Pancreas (tissue), 10 donors: ENCODE data around the gene ZNF330. TPM values are rescaled to one million over a fixed set of nuclear protein-coding genes. Genes with fewer than 3 reads are reported as not detected.

ENCODE experiments used
- ATAC-seq, 4 donors: fragments of 200-7000 bp; cut with Tn5 transposase; one replicate each; pipeline versions ENCODE4 v1.8.0 to v1.9.1; 2020; ENCODE audit warnings: mild to moderate bottlenecking in 4 of 4, moderate library complexity in 4 of 4
- DNase-seq, 6 donors: peaks; one replicate each; pipeline ENCODE4 v3.0.0-alpha.2; 2020
- FAIRE-seq: peaks from 2 replicates; lab custom pipeline; 2012; peaks lifted over from hg19 to GRCh38; lab: Jason Lieb, UNC
- H3K27ac ChIP-seq, 4 donors: fragments of 200-600 bp; sonication (generic); 1 replicate in 3 of 4; 2 replicates in 1 of 4; pipeline versions ENCODE4 v1.5.0 to v1.8.0; 2020
- H3K27me3 ChIP-seq, 4 donors: fragments of 200-600 bp; one replicate each; pipeline ENCODE4 v1.8.0; 2021
- H3K36me3 ChIP-seq, 3 donors: fragments of 200-600 bp; sonication (generic) in 1 of 3; one replicate each; pipeline versions ENCODE4 v1.5.0 to v1.8.0; 2020 to 2021
- H3K4me1 ChIP-seq, 3 donors: fragments of 200-600 bp; one replicate each; pipeline ENCODE4 v1.8.0; 2021
- H3K4me3 ChIP-seq, 4 donors: fragments of 200-600 bp; sonication (generic) in 2 of 4; one replicate each; pipeline versions ENCODE4 v1.5.0 to v1.8.0; 2020 to 2021
- H3K9me3 ChIP-seq, 4 donors: fragments of 200-600 bp; one replicate each; pipeline ENCODE4 v1.8.0; 2021
- WGBS, 2 donors: extraction: QIAGEN DNeasy Blood & Tissue Kit; methylation state at CpG; one replicate each; pipeline ENCODE4 v1.1.7; 2013; 5-methylcytosine and 5-hydroxymethylcytosine counted together
- intact Hi-C, 3 donors: fragments of 100-400 bp; cut with DNase I; formaldehyde crosslinking; loops; one replicate each; pipeline versions ENCODE4 v1.11.1 to v1.14.2; 2022
- polyA plus RNA-seq, 2 donors: library from polyadenylated mRNA; stranded (reverse); fragments of 200-250 nt; gene quantifications; one replicate each; pipeline ENCODE4 v1.2.3, GENCODE V29; 2013
- total RNA-seq, 6 donors: library from RNA; stranded (reverse); fragmentation: NEBNext Ultra II Directional in 4 of 6; extraction: Animal tissue kit (Norgen Biotek cat#: 25700) in 4 of 6; gene quantifications; one replicate each; pipeline versions ENCODE4 v1.2.1 to v1.2.4, GENCODE V29; 2021 to 2023
- TF ChIP-seq, protein P1 (sequence below), 4 donors: fragments of 200-600 bp; sonication (generic) in 3 of 4; IDR thresholded peaks; one replicate each; pipeline versions ENCODE4 v1.5.0 to v1.8.0; 2021; ENCODE audit warnings: antibody characterized with exemption in 4 of 4
- donor health status: healthy with polysubstance abuse.
- donor health status: DM: no; HTN: no; CAD: no; lungs with moderate emphysema.
- donor health status: DM: no; HTN: no; CAD: no.
- donor health status: control.
- donor health status: control.
- donor health status: Bipolar disorder and iron deficiency.
- donor health status: DM: yes; HTN: yes; CAD: no.
- donor health status: DM: no; HTN: no; CAD: no.
- donor health status: DM: no; HTN: no; CAD: no.
- donor health status: DM: yes; HTN: yes; CAD: no.

Gene ZNF330
- total and polyA plus RNA-seq, 8 donors = 11.5 to 28.2 (median 18.8) TPM

DNA sequence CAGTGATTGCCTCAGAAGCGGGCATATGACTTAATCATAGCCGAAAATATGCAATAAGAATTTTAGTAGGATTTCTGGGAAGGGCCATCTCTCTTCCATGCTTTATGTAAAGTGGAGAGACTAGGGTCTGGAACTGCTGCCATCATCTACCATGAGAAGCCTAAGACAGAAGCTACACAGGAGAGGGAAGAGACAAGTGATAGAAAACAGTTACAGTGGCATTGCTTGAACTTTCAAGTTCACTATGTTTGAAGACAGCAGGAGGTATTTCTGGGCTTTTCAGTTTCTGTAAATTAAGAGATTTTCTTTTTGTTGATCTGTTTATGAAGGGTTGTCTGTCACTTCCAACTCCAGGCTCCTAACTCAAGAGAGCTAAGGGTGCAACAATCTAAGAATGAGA, 62.5 kb downstream of the ZNF330 start:
- no peak for FAIRE-seq
- H3K4me1 ChIP-seq = peaks cover 0 to 7% (median 0%) of the 10 kb centered on the region in 3 donors
- H3K27me3 ChIP-seq = no peaks in the 10 kb centered on the region
- H3K9me3 ChIP-seq = no peaks in the 10 kb centered on the region
- no peak overlapping the region for H3K27ac ChIP-seq
- no peak overlapping the region for H3K4me3 ChIP-seq
- WGBS, 2 donors = 93 to 99% methylated on average over 2 of the region's 2 CpGs
- no peak for DNase-seq
- no peaks in the 10 kb centered on the region for H3K36me3 ChIP-seq
- intact Hi-C loops = no loop called here
- TF ChIP-seq, protein P1, sequence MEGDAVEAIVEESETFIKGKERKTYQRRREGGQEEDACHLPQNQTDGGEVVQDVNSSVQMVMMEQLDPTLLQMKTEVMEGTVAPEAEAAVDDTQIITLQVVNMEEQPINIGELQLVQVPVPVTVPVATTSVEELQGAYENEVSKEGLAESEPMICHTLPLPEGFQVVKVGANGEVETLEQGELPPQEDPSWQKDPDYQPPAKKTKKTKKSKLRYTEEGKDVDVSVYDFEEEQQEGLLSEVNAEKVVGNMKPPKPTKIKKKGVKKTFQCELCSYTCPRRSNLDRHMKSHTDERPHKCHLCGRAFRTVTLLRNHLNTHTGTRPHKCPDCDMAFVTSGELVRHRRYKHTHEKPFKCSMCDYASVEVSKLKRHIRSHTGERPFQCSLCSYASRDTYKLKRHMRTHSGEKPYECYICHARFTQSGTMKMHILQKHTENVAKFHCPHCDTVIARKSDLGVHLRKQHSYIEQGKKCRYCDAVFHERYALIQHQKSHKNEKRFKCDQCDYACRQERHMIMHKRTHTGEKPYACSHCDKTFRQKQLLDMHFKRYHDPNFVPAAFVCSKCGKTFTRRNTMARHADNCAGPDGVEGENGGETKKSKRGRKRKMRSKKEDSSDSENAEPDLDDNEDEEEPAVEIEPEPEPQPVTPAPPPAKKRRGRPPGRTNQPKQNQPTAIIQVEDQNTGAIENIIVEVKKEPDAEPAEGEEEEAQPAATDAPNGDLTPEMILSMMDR (IDR thresholded peaks at IDR 0.05) = no peak
- no peak for ATAC-seq

DNA sequence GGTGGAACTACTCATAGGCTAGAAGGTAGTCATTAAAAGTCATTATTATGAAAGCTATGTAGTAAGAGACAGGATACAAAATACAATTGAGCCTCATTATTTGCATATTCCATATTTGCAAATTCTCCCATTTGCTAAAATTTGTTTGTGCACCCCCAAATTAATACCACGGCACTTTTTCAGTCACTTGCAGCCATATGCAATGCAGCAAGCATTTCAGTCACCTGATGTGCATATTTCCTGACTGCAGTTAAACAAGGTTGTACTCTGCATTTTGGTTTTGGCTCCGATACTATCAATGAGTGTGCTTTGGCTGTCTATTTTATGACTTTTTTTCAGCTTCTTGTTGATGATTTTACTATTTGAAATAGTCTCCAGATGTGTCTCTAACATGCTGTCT, 62.9 kb downstream of the ZNF330 start:
- TF ChIP-seq, protein P1 (IDR thresholded peaks at IDR 0.05) = no peak
- WGBS, 2 donors = 91 to 99% methylated on average over 2 of the region's 2 CpGs
- FAIRE-seq = no peak
- DNase-seq = no peak
- Histone ChIP-seq H3K27me3 (no peaks in the 10 kb centered on the region), H3K36me3 (no peaks in the 10 kb centered on the region), H3K9me3 (no peaks in the 10 kb centered on the region), H3K4me1 (peaks cover 0 to 7% (median 0%) of the 10 kb centered on the region in 3 donors), H3K4me3 (no peak overlapping the region), H3K27ac (no peak overlapping the region)
- intact Hi-C loops = no loop called here
- ATAC-seq = no peak

Other genes starting within 250 kb of the ZNF330 start
- gene RNF150, start 87.4 kb upstream of the ZNF330 start, total RNA-seq = 1 to 10 TPM; 1.6 to 4.1 (median 2.5) TPM
- 1 to 10 TPM in 1 of 2 donors, under 1 TPM in 1; 0.53 to 3.0 TPM for gene RNF150, start 87.4 kb upstream of the ZNF330 start, polyA plus RNA-seq